Stimulated activated CD4-positive, alpha-beta T cell treated with anti-CD3 and anti-CD28 coated beads, TNF-alpha, amount 100 ng/mL, for 24 hours (primary cell): ENCODE data around the gene CHMP2A.
A peak's percentile ranks its signal among the peaks of the same experiment; 100 is the strongest.
"Not testable (repeated sequence)": the region's sequence is repeated elsewhere in the genome, so short reads cannot be mapped to it uniquely, and the experiment has no call there.

Source experiments
- DNase-seq, 3 experiments: peaks; one replicate each; pipeline ENCODE4 v3.0.0-alpha.2; 2020; ENCODE audit warnings: low read depth in 3 of 3

CHMP2A gene

DNA sequence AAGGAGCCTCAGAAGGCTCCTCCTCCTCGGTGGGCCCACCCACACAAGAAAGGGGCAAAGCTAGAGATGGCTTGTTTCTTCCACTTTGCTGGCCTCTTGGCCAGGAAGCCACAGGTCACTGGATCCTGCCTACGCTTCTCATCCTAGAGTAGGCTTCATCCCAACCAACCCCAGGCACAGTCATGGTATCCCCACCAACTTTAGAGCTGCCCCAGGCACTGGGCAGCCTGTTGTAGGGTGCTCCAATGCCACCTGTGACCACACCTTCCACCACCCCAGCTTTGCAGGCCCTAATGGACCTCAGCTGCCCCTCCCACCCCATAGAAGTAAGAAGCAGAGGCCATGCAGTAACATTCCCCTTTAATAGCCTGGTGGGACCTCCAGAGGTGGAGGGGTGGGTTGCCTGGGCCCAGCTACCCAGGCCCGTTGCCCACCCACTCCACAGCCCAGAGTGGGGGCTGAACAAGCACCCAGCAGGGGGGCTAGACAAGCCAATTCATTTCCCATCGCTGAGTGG is 522 bp upstream of the CHMP2A start:
- DNase-seq: no peak

DNA sequence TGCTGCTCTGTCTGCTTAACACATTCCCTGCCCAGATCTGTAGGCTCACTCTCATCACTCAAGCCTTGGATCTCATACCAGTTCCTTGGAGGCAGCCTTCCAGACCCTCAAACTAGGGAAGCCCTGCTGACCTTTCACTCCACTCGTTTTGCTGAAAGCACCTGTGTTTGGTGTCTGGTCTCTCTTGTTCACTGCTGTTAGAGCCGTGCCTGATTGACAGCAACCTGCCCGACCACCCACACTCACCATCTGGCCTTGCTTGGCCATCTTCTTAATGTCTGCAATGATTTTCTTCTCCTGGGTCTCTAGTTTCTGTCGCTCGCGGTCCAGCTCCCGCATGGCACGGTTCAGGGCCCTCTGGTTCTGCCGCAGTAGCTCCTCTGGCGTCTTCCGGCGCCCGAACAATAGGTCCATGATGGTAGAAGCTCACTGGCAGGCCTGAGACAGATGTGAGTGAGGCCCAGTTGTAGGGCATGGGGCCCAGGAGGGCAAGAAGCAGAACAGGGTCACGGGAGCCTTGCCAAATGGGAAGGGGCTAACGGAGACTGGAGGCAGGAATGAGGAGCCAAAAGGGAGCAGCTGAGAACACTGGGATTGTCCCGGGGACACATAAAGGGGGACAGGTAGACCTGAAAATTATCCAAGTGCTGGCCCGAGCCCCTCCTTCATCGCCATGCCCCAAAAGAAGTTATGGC is 959 bp downstream of the CHMP2A start:
- no peak for DNase-seq

DNA sequence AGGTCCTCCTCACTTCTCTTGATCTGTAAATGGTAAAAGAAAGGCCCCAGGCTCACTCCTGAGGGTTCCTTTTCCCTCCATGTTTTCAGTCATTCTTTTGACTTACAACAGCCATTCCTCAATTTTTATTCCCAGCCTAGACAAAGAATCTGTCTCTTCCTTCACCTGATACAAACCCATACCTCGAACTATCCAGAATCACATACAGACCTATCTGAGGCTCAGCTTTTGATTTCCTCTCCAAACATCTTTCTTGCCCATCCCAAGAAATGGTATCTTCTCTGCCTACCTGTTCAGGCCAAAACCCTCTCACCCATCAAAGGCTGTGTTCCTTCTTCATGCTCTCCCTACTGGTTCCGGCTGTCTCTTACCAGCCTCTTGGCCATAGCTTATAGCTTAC is 2.2 kb downstream of the CHMP2A start:
- no peak for DNase-seq

DNA sequence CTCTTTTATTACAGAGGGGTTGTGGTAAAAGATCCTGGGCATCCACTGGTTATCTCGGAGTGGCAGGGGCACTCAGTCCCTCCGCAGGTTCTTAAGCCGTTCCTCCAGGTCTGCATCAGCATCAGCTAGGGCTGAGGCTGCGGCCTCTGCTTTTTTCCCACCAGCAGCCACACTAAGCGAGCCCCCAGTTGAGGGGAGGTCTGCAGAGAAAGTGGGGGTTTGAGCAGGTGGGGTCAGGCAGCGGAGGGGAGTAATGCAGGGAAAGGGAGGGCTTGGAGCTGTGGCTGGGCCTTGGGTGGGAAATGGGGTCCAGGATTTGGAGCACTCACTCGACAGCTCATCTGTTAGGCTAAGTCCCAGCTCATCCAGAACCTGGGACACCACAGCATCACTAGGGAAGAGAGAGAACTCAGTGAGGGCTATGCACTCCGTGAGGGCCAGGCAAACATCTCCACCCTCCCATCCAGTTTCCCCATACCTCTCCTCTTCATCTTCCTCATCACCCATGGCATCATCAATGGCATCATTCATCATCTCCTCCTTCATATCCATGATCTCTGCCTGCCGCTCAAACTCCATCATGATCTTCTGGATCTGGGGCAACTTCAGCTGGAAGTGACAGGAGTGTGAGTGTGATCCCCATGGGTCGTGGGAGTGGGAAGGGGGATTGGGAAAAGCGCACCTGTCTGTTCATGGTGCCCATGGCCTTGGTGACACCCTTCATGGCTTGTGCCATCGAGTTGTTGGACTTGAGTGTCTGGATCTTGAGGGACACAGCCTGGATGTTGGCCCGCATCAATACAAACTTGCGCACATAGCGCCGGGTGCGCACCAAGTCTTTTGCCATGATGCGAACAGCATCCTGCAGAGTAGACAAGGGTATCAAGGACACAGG is 3.1 kb downstream of the CHMP2A start:
- DNase-seq: no peak

DNA sequence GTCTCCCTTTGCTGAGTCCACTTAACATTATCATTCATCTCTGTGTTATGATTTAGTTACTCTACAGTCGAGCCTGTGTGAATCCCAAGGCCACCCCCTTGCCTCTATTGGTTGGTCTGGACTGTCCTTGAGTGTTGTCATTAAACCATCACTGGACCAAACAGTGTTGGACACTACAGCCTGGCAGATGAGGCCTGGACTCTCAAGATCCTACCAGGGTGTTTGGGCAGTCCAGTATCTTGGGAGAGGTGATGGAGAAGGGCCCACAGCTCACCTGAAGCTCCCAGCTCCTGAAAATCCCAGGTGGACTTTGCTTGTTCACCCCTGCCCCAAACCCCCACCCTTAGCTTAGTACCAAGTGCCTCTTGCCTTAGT is 3.8 kb downstream of the CHMP2A start:
- DNase-seq: no peak

DNA sequence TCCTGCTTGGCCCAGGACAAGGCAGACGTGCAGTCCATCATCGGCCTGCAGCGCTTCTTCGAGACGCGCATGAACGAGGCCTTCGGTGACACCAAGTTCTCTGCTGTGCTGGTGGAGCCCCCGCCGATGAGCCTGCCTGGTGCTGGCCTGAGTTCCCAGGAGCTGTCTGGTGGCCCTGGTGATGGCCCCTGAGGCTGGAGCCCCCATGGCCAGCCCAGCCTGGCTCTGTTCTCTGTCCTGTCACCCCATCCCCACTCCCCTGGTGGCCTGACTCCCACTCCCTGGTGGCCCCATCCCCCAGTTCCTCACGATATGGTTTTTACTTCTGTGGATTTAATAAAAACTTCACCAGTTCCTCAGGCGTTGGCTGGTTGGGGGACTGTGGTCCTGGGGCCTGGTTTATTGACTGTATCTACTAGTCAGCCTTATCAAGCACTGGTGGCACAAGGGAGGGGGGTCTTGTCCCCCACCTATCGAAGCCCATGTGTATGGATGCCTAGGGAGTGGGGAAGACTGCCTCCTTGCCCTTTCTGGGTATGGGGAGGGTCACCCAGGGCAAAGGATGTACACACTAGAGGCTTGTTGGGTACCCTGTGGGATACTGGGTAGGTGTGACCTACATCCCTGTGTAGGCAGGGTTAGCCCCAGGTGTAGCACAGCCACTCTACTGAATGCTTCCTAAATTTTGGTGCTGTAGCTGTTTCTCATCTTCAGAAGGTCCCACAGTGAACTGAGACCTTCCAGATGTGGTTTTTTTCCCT is 4.4 kb downstream of the CHMP2A start:
- no peak for DNase-seq

DNA sequence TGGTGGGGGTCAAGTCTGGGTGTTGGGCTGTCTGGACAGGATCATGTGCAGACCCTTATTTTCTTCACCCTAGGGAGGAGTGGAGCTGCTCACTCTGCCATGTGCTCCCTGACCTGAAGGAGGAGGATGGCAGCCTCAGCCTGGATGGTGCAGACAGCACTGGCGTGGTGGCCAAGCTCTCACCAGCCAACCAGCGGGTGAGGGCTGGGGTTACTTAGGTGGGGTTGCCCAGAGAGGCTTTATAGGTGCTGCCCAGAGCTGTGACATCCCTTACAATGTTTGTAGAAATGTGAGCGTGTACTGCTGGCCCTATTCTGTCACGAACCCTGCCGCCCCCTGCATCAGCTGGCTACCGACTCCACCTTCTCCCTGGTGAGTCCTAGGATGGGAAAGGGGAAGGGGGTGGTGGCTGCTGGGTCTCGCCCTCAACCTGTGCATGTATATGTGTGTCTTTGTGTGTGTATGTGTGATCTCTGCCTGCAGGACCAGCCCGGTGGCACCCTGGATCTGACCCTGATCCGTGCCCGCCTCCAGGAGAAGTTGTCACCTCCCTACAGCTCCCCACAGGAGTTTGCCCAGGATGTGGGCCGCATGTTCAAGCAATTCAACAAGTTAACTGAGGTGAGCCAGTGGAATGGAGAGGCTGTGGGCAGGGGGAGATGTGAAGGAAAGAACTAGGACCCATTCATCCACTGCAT is 5.1 kb downstream of the CHMP2A start:
- DNase-seq: no peak

DNA sequence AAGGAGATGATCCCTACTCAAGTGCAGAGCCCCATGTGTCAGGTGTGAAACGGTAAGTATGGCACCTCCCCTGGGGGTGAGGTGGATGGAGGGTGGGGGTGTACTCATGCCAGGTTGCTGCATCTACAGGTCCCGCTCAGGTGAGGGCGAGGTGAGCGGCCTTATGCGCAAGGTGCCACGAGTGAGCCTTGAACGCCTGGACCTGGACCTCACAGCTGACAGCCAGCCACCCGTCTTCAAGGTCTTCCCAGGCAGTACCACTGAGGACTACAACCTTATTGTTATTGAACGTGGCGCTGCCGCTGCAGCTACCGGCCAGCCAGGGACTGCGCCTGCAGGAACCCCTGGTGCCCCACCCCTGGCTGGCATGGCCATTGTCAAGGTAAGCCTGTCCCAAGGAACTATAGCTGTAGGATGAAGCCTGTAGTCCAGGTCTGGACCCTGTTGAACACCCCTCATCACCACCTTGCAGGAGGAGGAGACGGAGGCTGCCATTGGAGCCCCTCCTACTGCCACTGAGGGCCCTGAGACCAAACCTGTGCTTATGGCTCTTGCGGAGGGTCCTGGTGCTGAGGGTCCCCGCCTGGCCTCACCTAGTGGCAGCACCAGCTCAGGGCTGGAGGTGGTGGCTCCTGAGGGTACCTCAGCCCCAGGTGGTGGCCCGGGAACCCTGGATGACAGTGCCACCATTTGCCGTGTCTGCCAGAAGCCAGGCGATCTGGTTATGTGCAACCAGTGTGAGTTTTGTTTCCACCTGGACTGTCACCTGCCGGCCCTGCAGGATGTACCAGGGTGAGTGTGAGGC is 5.8 kb downstream of the CHMP2A start:
- no peak for DNase-seq

DNA sequence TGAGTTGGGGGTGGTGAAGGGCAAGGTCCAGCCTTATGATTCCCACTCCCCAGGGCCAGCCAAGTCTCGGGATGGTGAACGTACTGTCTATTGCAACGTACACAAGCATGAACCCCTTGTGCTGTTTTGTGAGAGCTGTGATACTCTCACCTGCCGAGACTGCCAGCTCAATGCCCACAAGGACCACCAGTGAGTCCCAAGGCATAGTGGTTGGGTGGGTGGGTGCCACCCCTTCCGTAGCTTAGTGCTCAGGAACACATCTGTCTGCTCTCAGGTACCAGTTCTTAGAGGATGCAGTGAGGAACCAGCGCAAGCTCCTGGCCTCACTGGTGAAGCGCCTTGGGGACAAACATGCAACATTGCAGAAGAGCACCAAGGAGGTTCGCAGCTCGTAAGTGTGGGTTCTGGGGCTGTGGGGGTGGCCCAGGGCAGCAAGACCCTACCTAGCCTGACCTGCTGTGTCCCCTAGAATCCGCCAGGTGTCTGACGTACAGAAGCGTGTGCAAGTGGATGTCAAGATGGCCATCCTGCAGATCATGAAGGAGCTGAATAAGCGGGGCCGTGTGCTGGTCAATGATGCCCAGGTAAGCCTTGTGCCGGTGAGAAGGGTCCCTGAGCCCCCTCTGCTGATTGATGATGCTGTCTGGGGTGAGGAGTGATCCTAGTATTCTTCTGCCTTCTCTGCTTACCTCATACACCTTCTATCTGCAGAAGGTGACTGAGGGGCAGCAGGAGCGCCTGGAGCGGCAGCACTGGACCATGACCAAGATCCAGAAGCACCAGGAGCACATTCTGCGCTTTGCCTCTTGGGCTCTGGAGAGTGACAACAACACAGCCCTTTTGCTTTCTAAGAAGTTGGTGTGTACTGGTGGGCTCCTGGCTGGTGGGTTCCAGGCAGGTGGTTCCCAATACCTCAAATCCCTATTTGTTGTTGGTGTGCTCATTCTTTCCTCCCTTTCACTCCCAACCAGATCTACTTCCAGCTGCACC is 7.3 kb downstream of the CHMP2A start:
- DNase-seq: no peak

DNA sequence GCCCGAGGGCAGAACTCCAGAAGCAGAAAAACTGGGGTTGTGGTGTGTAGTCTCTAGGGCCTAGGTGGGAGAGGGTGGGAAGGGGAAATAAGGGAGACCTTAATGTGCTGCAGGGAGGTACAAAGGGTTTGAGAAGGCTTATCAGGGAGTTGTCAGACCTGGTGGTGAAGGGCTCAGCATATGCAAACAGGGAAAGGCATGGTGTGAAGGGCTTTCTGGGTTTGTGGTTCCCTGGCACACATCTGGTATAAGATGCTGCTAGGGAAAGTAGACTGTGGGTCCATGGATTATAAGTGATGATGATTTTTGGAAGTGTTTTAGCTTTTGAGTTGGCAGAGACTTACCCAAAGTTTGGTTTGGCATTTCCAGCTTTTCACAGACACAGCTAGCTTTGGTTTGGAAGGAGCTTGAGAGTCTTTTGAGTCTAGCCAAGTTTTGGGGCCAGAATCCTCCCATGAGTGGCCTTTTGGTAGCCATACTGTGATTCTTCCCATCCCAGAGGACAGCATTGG is 8.8 kb downstream of the CHMP2A start:
- DNase-seq: no peak

DNA sequence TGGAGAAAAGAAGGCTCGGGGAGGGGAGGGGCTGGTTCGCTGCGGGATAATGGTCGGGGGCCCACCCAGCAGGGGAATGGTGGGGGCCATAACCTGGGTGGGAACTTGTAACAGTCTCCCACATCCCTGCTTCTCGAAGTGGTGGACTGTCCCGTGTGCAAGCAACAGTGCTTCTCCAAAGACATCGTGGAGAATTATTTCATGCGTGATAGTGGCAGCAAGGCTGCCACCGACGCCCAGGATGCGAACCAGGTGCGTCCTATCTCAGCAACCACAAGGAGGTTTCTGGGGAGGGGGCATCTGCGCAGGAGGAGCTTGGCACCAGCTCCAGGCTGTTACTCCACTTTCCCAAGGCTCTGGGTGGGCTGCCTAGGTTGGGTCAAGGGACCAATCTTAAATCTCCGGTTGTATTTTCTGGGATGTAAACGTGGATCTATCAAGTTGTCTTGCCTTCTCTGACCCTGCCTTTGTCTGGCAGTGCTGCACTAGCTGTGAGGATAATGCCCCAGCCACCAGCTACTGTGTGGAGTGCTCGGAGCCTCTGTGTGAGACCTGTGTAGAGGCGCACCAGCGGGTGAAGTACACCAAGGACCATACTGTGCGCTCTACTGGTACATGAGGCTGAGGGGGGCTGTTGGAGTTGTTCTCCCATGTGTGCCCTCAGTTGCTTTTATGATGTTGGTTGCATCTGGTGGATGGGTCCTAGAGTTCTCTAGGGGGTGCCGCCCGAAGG is 9.5 kb downstream of the CHMP2A start:
- no peak for DNase-seq

DNA sequence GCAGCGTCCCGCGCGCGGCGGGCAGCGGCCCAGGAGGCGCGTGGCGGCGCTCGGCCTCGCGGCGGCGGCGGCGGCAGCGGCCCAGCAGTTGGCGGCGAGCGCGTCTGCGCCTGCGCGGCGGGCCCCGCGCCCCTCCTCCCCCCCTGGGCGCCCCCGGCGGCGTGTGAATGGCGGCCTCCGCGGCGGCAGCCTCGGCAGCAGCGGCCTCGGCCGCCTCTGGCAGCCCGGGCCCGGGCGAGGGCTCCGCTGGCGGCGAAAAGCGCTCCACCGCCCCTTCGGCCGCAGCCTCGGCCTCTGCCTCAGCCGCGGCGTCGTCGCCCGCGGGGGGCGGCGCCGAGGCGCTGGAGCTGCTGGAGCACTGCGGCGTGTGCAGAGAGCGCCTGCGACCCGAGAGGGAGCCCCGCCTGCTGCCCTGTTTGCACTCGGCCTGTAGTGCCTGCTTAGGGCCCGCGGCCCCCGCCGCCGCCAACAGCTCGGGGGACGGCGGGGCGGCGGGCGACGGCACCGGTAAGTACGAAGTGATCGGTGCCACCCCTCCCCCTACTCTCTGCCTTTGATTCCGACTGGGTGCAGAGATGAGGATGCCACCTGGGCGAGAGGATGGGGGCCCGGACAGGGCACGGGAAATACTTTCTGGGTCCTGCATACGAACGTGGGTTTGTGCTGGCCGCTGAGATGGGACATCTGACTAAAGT is 10.2 kb downstream of the CHMP2A start:
- DNase-seq: peak in 2 of 3 experiments; percentile 62 to 67

DNA sequence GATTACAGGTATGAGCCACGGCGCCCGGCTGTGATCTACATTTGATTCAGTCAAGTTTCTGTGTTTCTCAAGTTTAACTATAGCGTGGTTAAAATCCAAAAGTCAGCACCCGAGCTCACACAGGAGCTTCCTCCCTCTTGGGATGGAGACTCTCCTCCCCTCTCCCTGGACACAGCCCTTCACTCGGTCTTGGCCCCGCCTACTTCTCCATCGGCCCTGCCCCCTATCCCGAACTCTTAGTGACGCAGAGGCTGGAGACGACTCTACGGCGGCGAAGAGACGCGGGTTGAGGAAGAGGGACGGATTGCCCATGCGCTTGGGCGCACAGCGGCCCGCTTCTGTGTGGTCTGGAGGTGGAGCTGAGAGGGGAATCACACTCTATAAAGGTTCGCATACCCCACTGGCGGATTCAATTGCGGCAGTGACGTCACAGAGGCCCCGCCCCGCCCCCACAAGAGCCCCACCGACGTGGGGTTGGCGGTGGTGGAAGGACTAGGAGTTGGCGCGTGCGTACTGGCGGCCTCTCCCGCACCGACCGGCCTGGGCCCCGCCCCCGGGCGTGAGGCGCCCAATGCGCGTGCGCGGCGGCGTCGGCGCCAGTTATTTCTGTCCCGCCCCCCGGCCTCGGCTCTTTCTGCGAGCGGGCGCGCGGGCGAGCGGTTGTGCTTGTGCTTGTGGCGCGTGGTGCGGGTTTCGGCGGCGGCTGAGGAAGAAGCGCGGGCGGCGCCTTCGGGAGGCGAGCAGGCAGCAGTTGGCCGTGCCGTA is 10.9 kb downstream of the CHMP2A start, which contains the start of gene TRIM28:
TRIM28 (plus strand) TSS at position 239 of the 765 bp plus-strand sequence. CDS start 694 bp downstream, outside the sequence.
- DNase-seq: peak; percentile 100

DNA sequence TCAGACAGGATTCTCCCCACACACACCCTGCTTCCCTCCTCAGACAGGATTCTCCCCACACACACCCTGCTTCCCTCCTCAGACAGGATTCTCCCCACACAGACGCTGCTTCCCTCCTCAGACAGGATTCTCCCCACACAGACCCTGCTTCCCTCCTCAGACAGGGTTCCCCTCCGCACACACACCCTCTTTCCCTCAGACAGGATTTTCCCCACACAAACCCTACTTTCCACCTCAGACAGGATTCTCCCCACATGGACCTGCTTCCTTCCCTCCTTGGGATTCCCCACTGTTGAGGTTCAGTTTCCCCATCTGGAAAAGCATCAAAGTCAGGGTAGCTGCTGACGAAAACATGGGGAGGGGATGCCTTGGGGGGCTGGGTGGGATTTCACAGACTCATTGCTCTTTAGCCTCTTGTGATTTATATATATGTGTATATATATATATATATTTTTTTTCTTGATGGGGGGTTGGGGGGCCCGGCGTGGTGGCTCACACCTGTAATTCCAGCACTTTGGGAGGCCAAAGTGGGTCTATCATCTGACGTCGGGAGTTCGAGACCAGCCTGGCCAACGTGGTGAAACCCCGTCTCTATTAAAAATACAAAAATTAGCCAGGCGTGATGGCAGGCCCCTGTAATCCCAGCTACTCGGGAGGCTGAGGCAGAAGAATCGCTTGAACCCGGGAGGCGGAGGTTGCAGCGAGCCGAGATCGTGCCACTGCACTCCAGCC is 12.1 kb downstream of the CHMP2A start:
- DNase-seq: not testable (repeated sequence)

DNA sequence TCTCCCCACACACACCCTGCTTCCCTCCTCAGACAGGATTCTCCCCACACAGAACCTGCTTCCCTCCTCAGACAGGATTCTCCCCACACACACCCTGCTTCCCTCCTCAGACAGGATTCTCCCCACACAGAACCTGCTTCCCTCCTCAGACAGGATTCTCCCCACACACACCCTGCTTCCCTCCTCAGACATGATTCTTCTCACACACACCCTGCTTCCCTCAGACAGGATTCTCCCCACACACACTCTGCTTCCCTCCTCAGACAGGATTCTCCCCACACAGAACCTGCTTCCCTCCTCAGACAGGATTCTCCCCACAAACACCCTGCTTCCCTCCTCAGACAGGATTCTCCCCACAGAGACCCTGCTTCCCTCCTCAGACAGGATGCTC is 15.7 kb downstream of the CHMP2A start:
- not testable (repeated sequence) for DNase-seq
